ENCODE data around the gene VWA5A.

The VWA5A gene

GRCh38 chr11:124172101-124172500, 56.9 kb downstream of the VWA5A start:
- no peak for DNase-seq

- no peak for DNase-seq
Observed at GRCh38 chr11:124172599-124172998, 57.3 kb downstream of the VWA5A start.

- DNase-seq = peak; percentile 74
Observed at GRCh38 chr11:124174001-124174583, 58.8 kb downstream of the VWA5A start.

- no peak for DNase-seq
Observed at GRCh38 chr11:124176925-124177715, 61.9 kb downstream of the VWA5A start.

- no peak for DNase-seq
Observed at GRCh38 chr11:124179310-124179709, 64.1 kb downstream of the VWA5A start.

- DNase-seq = no peak
Observed at GRCh38 chr11:124183068-124183467, 67.8 kb downstream of the VWA5A start, which contains the start of gene OR10D3. Gene OR10D3, plus strand, starts transcription at chr11:124183345. Its CDS starts 1,925 bp downstream, at chr11:124185270.

- DNase-seq = peak; percentile 73
Observed at GRCh38 chr11:124190298-124191139, 75.3 kb downstream of the VWA5A start.

- DNase-seq = no peak
Observed at GRCh38 chr11:124193221-124194010, 78.2 kb downstream of the VWA5A start.

- no peak for DNase-seq
Observed at GRCh38 chr11:124194293-124195188, 79.3 kb downstream of the VWA5A start.

GRCh38 chr11:124195189-124195734, 80.0 kb downstream of the VWA5A start:
- DNase-seq = peak; percentile 74
